HepG2 (cell line): ENCODE measurements around the gene IPPK.

Experiments used
- AKAP8 ChIP-seq: sonication (generic); formaldehyde crosslinking; IDR thresholded peaks from 2 replicates; pipeline ENCODE4 v1.5.1; 2020; ENCODE audit warnings: mild to moderate bottlenecking, missing genetic modification reagents
- CTCF ChIP-seq: sonication (generic); formaldehyde crosslinking; IDR thresholded peaks from 2 replicates; pipeline ENCODE4 v1.5.0; 2020; ENCODE audit warnings: mild to moderate bottlenecking, missing genetic modification reagents, moderate library complexity
- ELF1 ChIP-seq: sonication (generic); formaldehyde crosslinking; IDR thresholded peaks from 2 replicates; pipeline ENCODE4 v1.4.0; 2020; ENCODE audit warnings: missing genetic modification reagents
- MAZ ChIP-seq, 2 experiments: sonication (generic) in 1 of 2; formaldehyde crosslinking in 1 of 2; IDR thresholded peaks; 2 replicates each; pipeline versions ENCODE4 v1.5.0 to v1.6.1; 2012 to 2020; ENCODE audit warnings: low read depth in 2 of 2, mild to moderate bottlenecking in 2 of 2, borderline replicate concordance in 1 of 2, improper control_type of control experiment in 1 of 2, low read length in 1 of 2, missing genetic modification reagents in 1 of 2, moderate library complexity in 1 of 2
- MYC ChIP-seq: sonication (generic); formaldehyde crosslinking; IDR thresholded peaks from 2 replicates; pipeline ENCODE4 v1.9.0; 2021; ENCODE audit warnings: missing genetic modification reagents, borderline replicate concordance
- NFE2L1 ChIP-seq: sonication (generic); formaldehyde crosslinking; IDR thresholded peaks from 2 replicates; pipeline ENCODE4 v1.4.0; 2020; ENCODE audit warnings: missing genetic modification reagents, mild to moderate bottlenecking, borderline replicate concordance
- RAD21 ChIP-seq: fragments of 450-650 bp; formaldehyde crosslinking; IDR thresholded peaks from 2 replicates; pipeline ENCODE4 v1.5.0; 2020; ENCODE audit warnings: mild to moderate bottlenecking
- SMYD3 ChIP-seq: sonication (generic); formaldehyde crosslinking; IDR thresholded peaks from 2 replicates; pipeline ENCODE4 v1.8.1; 2023; ENCODE audit warnings: mild to moderate bottlenecking, missing genetic modification reagents
- SP140L ChIP-seq: sonication (generic); formaldehyde crosslinking; IDR thresholded peaks from 2 replicates; pipeline ENCODE4 v1.4.0; 2020; ENCODE audit warnings: missing genetic modification reagents, borderline replicate concordance
- ZBTB40 ChIP-seq, 2 experiments: fragments of 450-650 bp in 1 of 2; sonication (generic) in 1 of 2; formaldehyde crosslinking in 1 of 2; IDR thresholded peaks; 2 replicates each; pipeline versions ENCODE4 v1.6.1 to v1.8.0; 2016 to 2022; ENCODE audit warnings: antibody characterized with exemption in 1 of 2, mild to moderate bottlenecking in 1 of 2, missing genetic modification reagents in 1 of 2
- ZFP37 ChIP-seq: sonication (generic); formaldehyde crosslinking; IDR thresholded peaks from 2 replicates; pipeline ENCODE4 v1.4.0; 2020; ENCODE audit warnings: missing genetic modification reagents, borderline replicate concordance
- ZNF207 ChIP-seq: fragments of 450-650 bp; IDR thresholded peaks from 2 replicates; pipeline ENCODE4 v1.6.1; 2016; ENCODE audit warnings: antibody characterized with exemption, borderline replicate concordance
- TF ChIP-seq, protein P1 (sequence below): sonication (generic); formaldehyde crosslinking; IDR thresholded peaks from 2 replicates; pipeline ENCODE4 v1.4.0; 2020; ENCODE audit warnings: missing genetic modification reagents
- TF ChIP-seq, protein P2 (sequence below): sonication (generic); formaldehyde crosslinking; IDR thresholded peaks from 2 replicates; pipeline ENCODE4 v1.8.1; 2023; ENCODE audit warnings: mild to moderate bottlenecking, moderate library complexity, missing genetic modification reagents

- TF ChIP-seq ELF1 (CRISPR knock-in tag) (no peak), SMYD3 (no peak), AKAP8 (CRISPR knock-in tag) (no peak), MAZ (IDR thresholded peaks at IDR 0.05; ENCODE audit: borderline replicate concordance, low read depth, low read length) (no peak), MAZ (CRISPR knock-in tag; IDR thresholded peaks at IDR 0.05; ENCODE audit: low read depth) (no peak), SP140L (CRISPR knock-in tag) (no peak), CTCF (no peak), NFE2L1 (CRISPR knock-in tag) (no peak), ZFP37 (CRISPR knock-in tag) (no peak), RAD21 (CRISPR knock-in tag) (no peak), ZNF207 (no peak), MYC (CRISPR knock-in tag) (no peak), ZBTB40 (IDR thresholded peaks at IDR 0.05) (no peak), ZBTB40 (CRISPR knock-in tag; IDR thresholded peaks at IDR 0.05) (no peak)
- TF ChIP-seq, protein P1, sequence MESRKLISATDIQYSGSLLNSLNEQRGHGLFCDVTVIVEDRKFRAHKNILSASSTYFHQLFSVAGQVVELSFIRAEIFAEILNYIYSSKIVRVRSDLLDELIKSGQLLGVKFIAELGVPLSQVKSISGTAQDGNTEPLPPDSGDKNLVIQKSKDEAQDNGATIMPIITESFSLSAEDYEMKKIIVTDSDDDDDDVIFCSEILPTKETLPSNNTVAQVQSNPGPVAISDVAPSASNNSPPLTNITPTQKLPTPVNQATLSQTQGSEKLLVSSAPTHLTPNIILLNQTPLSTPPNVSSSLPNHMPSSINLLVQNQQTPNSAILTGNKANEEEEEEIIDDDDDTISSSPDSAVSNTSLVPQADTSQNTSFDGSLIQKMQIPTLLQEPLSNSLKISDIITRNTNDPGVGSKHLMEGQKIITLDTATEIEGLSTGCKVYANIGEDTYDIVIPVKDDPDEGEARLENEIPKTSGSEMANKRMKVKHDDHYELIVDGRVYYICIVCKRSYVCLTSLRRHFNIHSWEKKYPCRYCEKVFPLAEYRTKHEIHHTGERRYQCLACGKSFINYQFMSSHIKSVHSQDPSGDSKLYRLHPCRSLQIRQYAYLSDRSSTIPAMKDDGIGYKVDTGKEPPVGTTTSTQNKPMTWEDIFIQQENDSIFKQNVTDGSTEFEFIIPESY (CRISPR knock-in tag) = no peak
- TF ChIP-seq, protein P2, sequence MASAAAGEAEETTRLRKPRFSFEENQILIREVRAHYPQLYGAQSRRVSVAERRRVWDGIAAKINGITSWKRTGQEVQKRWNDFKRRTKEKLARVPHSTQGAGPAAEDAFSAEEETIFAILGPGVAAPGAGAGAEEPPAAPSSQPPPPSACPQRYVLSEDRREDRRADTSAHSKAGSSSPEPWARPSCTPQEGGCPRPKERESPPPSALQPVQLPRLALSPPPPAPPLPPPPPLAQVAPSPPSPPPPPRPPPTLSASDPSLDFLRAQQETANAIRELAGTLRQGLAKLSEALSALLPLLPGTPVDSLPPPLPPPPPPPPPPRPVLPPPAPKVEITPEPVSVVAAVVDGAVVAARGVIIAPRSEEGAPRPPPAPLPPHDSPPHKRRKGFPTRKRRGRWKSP (CRISPR knock-in tag) = no peak
These were observed 6.8 kb downstream of the IPPK start for GRCh38 chr9:92663126-92663525.
